SU-DHL-6 (cell line): Measurements from ENCODE around the gene SLC24A3.

Experiments
- H2AFZ ChIP-seq: fragments of 200-600 bp; sonication (generic); 2 replicates; pipeline ENCODE4 v1.6.1; 2014; ENCODE audit warnings: low read depth, mild to moderate bottlenecking, moderate library complexity, mixed read lengths, antibody characterized with exemption, low read length; ENCODE audit not compliant: severe bottlenecking
- H3F3A ChIP-seq: fragments of 200-600 bp; shearing (Covaris generic); 2 replicates; pipeline ENCODE4 v1.6.0; 2016; ENCODE audit warnings: antibody characterized with exemption, mild to moderate bottlenecking; ENCODE audit not compliant: insufficient read depth
- H3K27ac ChIP-seq: fragments of 200-600 bp; sonication (generic); 2 replicates; pipeline ENCODE4 v1.5.1; 2016; ENCODE audit warnings: low read depth, mild to moderate bottlenecking, low read length, moderate library complexity, mixed read lengths
- H3K27me3 ChIP-seq: fragments of 200-600 bp; sonication (generic), shearing (Covaris generic); 2 replicates; pipeline ENCODE4 v1.6.0; 2014; ENCODE audit warnings: mild to moderate bottlenecking, low read length
- H3K36me3 ChIP-seq: fragments of 200-600 bp; sonication (generic); 2 replicates; pipeline ENCODE4 v1.6.1; 2014; ENCODE audit warnings: mild to moderate bottlenecking, low read length, mixed read lengths
- H3K4me2 ChIP-seq: fragments of 300-600, 200-600 bp; shearing (Covaris generic), sonication (generic); 2 replicates; pipeline ENCODE4 v1.6.0; 2014; ENCODE audit warnings: low read length, low read depth, mild to moderate bottlenecking; ENCODE audit not compliant: poor library complexity, severe bottlenecking
- H3K4me3 ChIP-seq: fragments of 200-600 bp; sonication (generic); 2 replicates; pipeline ENCODE4 v1.5.1; 2014; ENCODE audit warnings: antibody characterized with exemption, low read length, mild to moderate bottlenecking, mixed read lengths; ENCODE audit not compliant: insufficient read depth, poor library complexity, severe bottlenecking
- H3K79me2 ChIP-seq: fragments of 200-600 bp; sonication (generic); 2 replicates; pipeline ENCODE4 v1.6.1; 2014; ENCODE audit warnings: mild to moderate bottlenecking, low read length, moderate library complexity; ENCODE audit not compliant: insufficient read depth
- H3K9ac ChIP-seq: fragments of 200-600 bp; sonication (generic); 2 replicates; pipeline ENCODE4 v1.7.0; 2014; ENCODE audit warnings: mild to moderate bottlenecking, low read length
- H3K9me2 ChIP-seq: fragments of 200-600 bp; sonication (generic); replicated peaks from 2 replicates; pipeline ENCODE4 v1.6.1; 2014; ENCODE audit warnings: low read length; ENCODE audit not compliant: insufficient read depth
- H3K9me3 ChIP-seq: fragments of 200-600 bp; sonication (generic); 2 replicates; pipeline ENCODE4 v1.6.1; 2014; ENCODE audit warnings: low read length, mixed read lengths; ENCODE audit not compliant: insufficient read depth
- H4K20me1 ChIP-seq: fragments of 200-600 bp; sonication (generic); 2 replicates; pipeline ENCODE4 v1.6.1; 2014; ENCODE audit warnings: low read depth, mild to moderate bottlenecking, antibody characterized with exemption, low read length, moderate library complexity, mixed read lengths
- EZH2phosphoT487 ChIP-seq: fragments of 200-600 bp; sonication (generic), shearing (Covaris generic); conservative IDR thresholded peaks from 2 replicates; pipeline ENCODE4 v1.6.1; 2018; ENCODE audit warnings: mild to moderate bottlenecking, antibody characterized with exemption, low read length, moderate library complexity, mixed read lengths
- TF ChIP-seq, protein P1 (sequence below): fragments of 200-600 bp; sonication (generic); IDR thresholded peaks from one replicate; pipeline ENCODE4 v1.5.1; 2017; ENCODE audit warnings: antibody characterized with exemption, mild to moderate bottlenecking, low read length, moderate library complexity; ENCODE audit not compliant: insufficient read depth, poor library complexity, severe bottlenecking

Gene SLC24A3

GRCh38 chr20:19427480-19427879 lies 215.0 kb downstream of the SLC24A3 start:
- H3F3A ChIP-seq, result no peaks in the 10 kb centered on the region
- TF ChIP-seq, protein P1, sequence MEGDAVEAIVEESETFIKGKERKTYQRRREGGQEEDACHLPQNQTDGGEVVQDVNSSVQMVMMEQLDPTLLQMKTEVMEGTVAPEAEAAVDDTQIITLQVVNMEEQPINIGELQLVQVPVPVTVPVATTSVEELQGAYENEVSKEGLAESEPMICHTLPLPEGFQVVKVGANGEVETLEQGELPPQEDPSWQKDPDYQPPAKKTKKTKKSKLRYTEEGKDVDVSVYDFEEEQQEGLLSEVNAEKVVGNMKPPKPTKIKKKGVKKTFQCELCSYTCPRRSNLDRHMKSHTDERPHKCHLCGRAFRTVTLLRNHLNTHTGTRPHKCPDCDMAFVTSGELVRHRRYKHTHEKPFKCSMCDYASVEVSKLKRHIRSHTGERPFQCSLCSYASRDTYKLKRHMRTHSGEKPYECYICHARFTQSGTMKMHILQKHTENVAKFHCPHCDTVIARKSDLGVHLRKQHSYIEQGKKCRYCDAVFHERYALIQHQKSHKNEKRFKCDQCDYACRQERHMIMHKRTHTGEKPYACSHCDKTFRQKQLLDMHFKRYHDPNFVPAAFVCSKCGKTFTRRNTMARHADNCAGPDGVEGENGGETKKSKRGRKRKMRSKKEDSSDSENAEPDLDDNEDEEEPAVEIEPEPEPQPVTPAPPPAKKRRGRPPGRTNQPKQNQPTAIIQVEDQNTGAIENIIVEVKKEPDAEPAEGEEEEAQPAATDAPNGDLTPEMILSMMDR, result no peak
- TF ChIP-seq EZH2phosphoT487, result no peak
- H3K9me2 ChIP-seq, result no peaks in the 10 kb centered on the region
- no peak overlapping the region for H3K9ac ChIP-seq
- no peak overlapping the region for H3K4me2 ChIP-seq
- no peaks in the 10 kb centered on the region for H4K20me1 ChIP-seq
- H3K36me3 ChIP-seq, result no peaks in the 10 kb centered on the region
- no peaks in the 10 kb centered on the region for H3K79me2 ChIP-seq
- no peaks in the 10 kb centered on the region for H3K27me3 ChIP-seq
- H2AFZ ChIP-seq, result no peak overlapping the region
- H3K27ac ChIP-seq, result no peak overlapping the region
- no peaks in the 10 kb centered on the region for H3K9me3 ChIP-seq
- H3K4me3 ChIP-seq, result no peak overlapping the region

DNA sequence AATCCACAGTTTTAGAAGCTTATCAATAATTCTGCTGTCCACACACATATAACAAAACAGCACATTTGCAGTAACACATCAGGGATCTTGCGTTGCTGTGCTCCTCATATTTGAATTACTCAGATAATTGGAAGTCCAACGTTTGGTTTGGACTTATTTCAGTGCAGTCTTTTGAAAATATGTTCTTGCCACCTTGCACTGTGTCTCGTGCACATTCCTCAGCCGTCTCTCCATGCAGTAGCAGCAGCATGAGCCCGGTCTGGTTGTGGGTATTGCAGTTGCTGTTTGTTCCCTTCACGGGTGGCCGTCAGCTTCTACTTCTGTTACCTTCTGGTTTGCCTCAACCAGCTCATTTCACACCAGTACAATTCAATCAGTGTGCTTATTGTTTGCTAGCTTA lies 215.5 kb downstream of the SLC24A3 start:
- no peaks in the 10 kb centered on the region for H3K9me2 ChIP-seq
- no peaks in the 10 kb centered on the region for H3K36me3 ChIP-seq
- H3K4me2 ChIP-seq, result no peak overlapping the region
- H3K9ac ChIP-seq, result no peak overlapping the region
- no peaks in the 10 kb centered on the region for H3K27me3 ChIP-seq
- TF ChIP-seq, protein P1, result no peak
- TF ChIP-seq EZH2phosphoT487, result no peak
- H3K4me3 ChIP-seq, result no peak overlapping the region
- no peaks in the 10 kb centered on the region for H3K79me2 ChIP-seq
- H3F3A ChIP-seq, result no peaks in the 10 kb centered on the region
- no peak overlapping the region for H2AFZ ChIP-seq
- no peaks in the 10 kb centered on the region for H3K9me3 ChIP-seq
- no peak overlapping the region for H3K27ac ChIP-seq
- no peaks in the 10 kb centered on the region for H4K20me1 ChIP-seq

DNA sequence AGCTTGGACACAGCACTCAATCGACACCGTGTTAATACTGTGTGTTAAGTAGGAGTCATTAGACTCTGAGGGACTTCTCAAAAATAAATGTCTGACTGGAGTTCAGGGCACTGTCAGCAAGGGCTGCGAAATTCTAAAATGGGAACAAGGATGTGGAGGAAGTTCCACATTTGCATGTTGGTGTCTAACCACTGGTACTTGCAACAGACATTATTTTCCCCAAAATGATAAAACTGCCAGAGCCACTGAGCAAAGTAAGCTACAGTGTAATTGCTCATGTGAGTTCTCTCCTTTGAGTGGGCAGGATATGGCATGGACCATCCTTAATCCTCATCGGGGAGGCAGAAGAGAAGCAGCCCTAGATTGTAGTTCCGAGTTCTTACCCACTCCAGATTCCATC lies 215.9 kb downstream of the SLC24A3 start:
- H3K9me3 ChIP-seq, result no peaks in the 10 kb centered on the region
- no peak overlapping the region for H3K4me2 ChIP-seq
- H3K79me2 ChIP-seq, result no peaks in the 10 kb centered on the region
- H3K9me2 ChIP-seq, result no peaks in the 10 kb centered on the region
- no peaks in the 10 kb centered on the region for H3K27me3 ChIP-seq
- no peak for TF ChIP-seq EZH2phosphoT487
- TF ChIP-seq, protein P1, result no peak
- H3K27ac ChIP-seq, result no peak overlapping the region
- no peaks in the 10 kb centered on the region for H3K36me3 ChIP-seq
- H4K20me1 ChIP-seq, result no peaks in the 10 kb centered on the region
- H3K4me3 ChIP-seq, result no peak overlapping the region
- no peaks in the 10 kb centered on the region for H3F3A ChIP-seq
- H3K9ac ChIP-seq, result no peak overlapping the region
- H2AFZ ChIP-seq, result no peak overlapping the region

- no peaks in the 10 kb centered on the region for H3F3A ChIP-seq
- H3K79me2 ChIP-seq, result no peaks in the 10 kb centered on the region
- no peak overlapping the region for H3K4me2 ChIP-seq
- H3K4me3 ChIP-seq, result no peak overlapping the region
- H4K20me1 ChIP-seq, result no peaks in the 10 kb centered on the region
- H3K27me3 ChIP-seq, result no peaks in the 10 kb centered on the region
- no peaks in the 10 kb centered on the region for H3K9me3 ChIP-seq
- no peak overlapping the region for H3K9ac ChIP-seq
- no peaks in the 10 kb centered on the region for H3K36me3 ChIP-seq
- TF ChIP-seq, protein P1, result no peak
- TF ChIP-seq EZH2phosphoT487, result no peak
- no peak overlapping the region for H3K27ac ChIP-seq
- no peaks in the 10 kb centered on the region for H3K9me2 ChIP-seq
- no peak overlapping the region for H2AFZ ChIP-seq
Observed at GRCh38 chr20:19429538-19429937, 217.1 kb downstream of the SLC24A3 start.
